ENCODE measurements around the gene IGFBP5. TPM values are rescaled to one million over a fixed set of nuclear protein-coding genes. Genes with fewer than 3 reads are reported as not detected.

Gene IGFBP5
- total RNA-seq, 3 donors from 2014 or later = 36.4 to 628 (median 95.9) TPM

DNA sequence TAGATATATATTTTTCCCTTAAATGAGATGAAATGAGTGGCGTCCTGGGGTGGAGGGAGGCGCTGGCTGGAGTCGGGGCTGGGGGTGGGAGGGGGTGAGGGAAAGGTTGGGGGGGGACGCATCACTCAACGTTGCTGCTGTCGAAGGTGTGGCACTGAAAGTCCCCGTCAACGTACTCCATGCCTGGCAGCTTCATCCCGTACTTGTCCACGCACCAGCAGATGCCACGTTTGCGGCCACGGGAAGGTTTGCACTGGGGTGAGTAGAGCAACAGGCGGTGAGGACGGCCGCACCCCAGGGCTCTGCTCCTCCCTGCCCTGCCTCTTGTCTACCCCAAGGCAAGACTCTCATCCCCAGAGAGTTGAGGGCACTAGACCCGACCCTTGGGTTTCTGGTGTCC, 18.7 kb downstream of the IGFBP5 start:
- ATAC-seq (no peak), DNase-seq (no peak)
- no peaks in the 10 kb centered on the region for H3K36me3 ChIP-seq (ENCODE audit: low read depth)
- TF ChIP-seq, protein P1, sequence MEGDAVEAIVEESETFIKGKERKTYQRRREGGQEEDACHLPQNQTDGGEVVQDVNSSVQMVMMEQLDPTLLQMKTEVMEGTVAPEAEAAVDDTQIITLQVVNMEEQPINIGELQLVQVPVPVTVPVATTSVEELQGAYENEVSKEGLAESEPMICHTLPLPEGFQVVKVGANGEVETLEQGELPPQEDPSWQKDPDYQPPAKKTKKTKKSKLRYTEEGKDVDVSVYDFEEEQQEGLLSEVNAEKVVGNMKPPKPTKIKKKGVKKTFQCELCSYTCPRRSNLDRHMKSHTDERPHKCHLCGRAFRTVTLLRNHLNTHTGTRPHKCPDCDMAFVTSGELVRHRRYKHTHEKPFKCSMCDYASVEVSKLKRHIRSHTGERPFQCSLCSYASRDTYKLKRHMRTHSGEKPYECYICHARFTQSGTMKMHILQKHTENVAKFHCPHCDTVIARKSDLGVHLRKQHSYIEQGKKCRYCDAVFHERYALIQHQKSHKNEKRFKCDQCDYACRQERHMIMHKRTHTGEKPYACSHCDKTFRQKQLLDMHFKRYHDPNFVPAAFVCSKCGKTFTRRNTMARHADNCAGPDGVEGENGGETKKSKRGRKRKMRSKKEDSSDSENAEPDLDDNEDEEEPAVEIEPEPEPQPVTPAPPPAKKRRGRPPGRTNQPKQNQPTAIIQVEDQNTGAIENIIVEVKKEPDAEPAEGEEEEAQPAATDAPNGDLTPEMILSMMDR (IDR thresholded peaks at IDR 0.05) = no peak
- H3K9me3 ChIP-seq = no peaks in the 10 kb centered on the region
- H3K4me1 ChIP-seq (ENCODE audit: low read depth) = no peaks in the 10 kb centered on the region
- no peak overlapping the region for H3K4me3 ChIP-seq
- intact Hi-C loops (cut with DNase I, micrococcal nuclease) = no loop called here

DNA sequence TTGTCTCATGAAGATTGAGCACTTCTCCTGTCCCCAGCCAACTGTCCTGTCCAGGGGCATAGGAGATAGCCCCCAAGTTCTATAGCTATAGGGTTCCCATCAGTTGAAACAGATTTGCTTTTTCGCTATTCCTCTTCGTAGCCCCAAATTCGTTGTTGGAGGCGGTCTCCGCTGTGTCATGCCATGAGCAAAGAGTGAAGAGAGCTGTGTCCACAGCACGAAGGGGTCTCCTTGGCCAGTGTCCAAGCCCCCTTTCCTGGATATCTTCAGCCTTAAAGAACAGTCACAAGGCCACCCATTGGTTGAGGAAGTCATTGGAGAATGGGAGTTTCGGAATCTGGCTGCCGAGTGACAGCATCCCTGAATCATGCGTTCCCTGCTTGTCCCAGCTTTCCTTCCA, 21.0 kb downstream of the IGFBP5 start:
- Histone ChIP-seq H3K9me3 (no peaks in the 10 kb centered on the region), H3K4me3 (no peak overlapping the region), H3K36me3 (ENCODE audit: low read depth) (no peaks in the 10 kb centered on the region), H3K4me1 (ENCODE audit: low read depth) (no peaks in the 10 kb centered on the region)
- intact Hi-C loops (cut with DNase I, micrococcal nuclease) = no loop called here
- DNase-seq (no peak), ATAC-seq (no peak)
- TF ChIP-seq, protein P1 (IDR thresholded peaks at IDR 0.05) = no peak

GRCh38 chr2:216673609-216674008, 21.7 kb downstream of the IGFBP5 start:
- DNase-seq = no peak
- TF ChIP-seq, protein P1 (IDR thresholded peaks at IDR 0.05) = no peak
- Histone ChIP-seq H3K4me1 (ENCODE audit: low read depth) (no peaks in the 10 kb centered on the region), H3K36me3 (ENCODE audit: low read depth) (no peaks in the 10 kb centered on the region), H3K9me3 (no peaks in the 10 kb centered on the region), H3K4me3 (no peak overlapping the region)
- ATAC-seq = no peak
- intact Hi-C loops (cut with DNase I, micrococcal nuclease) = no loop called here

- DNase-seq = no peak
- no peak for ATAC-seq
- Histone ChIP-seq H3K4me1 (ENCODE audit: low read depth) (no peaks in the 10 kb centered on the region), H3K9me3 (no peaks in the 10 kb centered on the region), H3K36me3 (ENCODE audit: low read depth) (no peaks in the 10 kb centered on the region), H3K4me3 (no peak overlapping the region)
- intact Hi-C loops (cut with DNase I, micrococcal nuclease) = no loop called here
- TF ChIP-seq, protein P1 (IDR thresholded peaks at IDR 0.05) = no peak
Measured at GRCh38 chr2:216673021-216673420, 22.3 kb downstream of the IGFBP5 start.

GRCh38 chr2:216672466-216672865, 22.9 kb downstream of the IGFBP5 start:
- no peak for DNase-seq
- H3K4me3 ChIP-seq = no peak overlapping the region
- no peaks in the 10 kb centered on the region for H3K4me1 ChIP-seq (ENCODE audit: low read depth)
- no peaks in the 10 kb centered on the region for H3K36me3 ChIP-seq (ENCODE audit: low read depth)
- TF ChIP-seq, protein P1 (IDR thresholded peaks at IDR 0.05) = no peak
- intact Hi-C loops (cut with DNase I, micrococcal nuclease) = no loop called here
- no peaks in the 10 kb centered on the region for H3K9me3 ChIP-seq
- ATAC-seq = no peak

GRCh38 chr2:216671791-216672343, 23.5 kb downstream of the IGFBP5 start:
- Histone ChIP-seq H3K4me3 (no peak overlapping the region), H3K4me1 (ENCODE audit: low read depth) (no peaks in the 10 kb centered on the region), H3K9me3 (no peaks in the 10 kb centered on the region), H3K36me3 (ENCODE audit: low read depth) (no peaks in the 10 kb centered on the region)
- TF ChIP-seq, protein P1 (IDR thresholded peaks at IDR 0.05) = no peak
- ATAC-seq (no peak), DNase-seq (no peak)
- intact Hi-C loops (cut with DNase I, micrococcal nuclease) = no loop called here
